DMS53 treated with DMSO at 0.1 percent for 48 hours (cell line): ENCODE measurements around the gene BUD31.

ENCODE experiments used
- DNase-seq: peaks from one replicate; lab custom pipeline; 2025; ENCODE audit not compliant: unreplicated experiment; lab: John Stamatoyannopoulos, UW

Gene BUD31

GRCh38 chr7:99461221-99461620 is 52.5 kb downstream of the BUD31 start:
- no peak for DNase-seq

DNA sequence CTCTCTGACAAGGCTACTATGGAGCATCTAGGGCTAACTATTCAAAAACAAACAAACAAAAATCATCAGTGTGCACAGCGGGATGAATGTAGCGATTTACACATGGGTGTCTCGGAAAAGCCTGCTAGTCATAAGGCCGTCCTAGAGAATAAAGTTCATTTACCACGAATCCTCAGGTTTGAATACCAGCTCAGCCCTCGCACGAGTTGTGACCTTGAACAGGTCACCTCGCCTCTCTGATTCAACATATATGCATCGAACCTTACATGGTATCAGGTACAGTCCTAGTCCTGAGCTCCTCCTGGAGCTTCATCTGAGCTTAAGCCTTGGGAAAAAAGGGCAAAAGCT is 56.6 kb downstream of the BUD31 start:
- DNase-seq = no peak

DNA sequence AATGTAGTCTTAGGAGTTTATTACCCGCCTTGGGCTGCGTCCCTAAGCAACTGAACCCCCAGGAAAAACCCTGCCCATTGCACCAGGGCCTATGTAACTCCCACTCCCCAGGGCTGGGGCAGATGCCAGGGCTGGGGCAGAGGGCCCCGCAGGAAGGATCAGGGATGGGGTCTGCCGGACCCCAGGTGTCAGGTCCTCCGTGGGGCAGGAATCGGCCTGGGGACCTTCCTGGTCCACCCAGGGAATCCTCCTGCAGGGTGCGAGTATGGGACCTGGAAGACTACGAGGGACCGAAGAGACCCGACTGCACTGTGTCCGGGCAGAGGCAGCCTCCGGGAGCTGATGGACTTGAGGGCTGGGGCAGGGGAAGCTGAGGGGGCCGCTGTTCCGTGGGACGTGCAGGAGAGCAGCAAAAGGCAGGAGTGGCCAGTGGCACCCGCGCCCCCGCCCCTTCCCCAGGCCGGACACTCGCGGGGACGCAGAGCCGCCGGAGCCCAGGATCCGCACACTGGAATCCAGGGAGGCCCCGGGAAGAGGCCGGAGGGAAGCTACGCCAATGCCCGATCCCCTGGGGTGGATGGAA is 59.7 kb downstream of the BUD31 start:
- no peak for DNase-seq
